DND-41 (cell line): ENCODE results near the gene BLCAP.
A peak's percentile ranks its signal among the peaks of the same experiment; 100 is the strongest.

Experiments
- ATAC-seq: fragments of 200-7000 bp; cut with Tn5 transposase; 3 replicates; pipeline ENCODE4 v1.9.1; 2021; ENCODE audit warnings: low read depth; ENCODE audit not compliant: insufficient read depth
- DNase-seq: peaks from one replicate; pipeline ENCODE4 v3.0.0-alpha.2; 2020
- H2AFZ ChIP-seq: 2 replicates; pipeline ENCODE4 v1.6.0; 2012; ENCODE audit warnings: low read depth, low read length
- H3K27ac ChIP-seq: 2 replicates; pipeline ENCODE4 v1.5.1; 2012; ENCODE audit warnings: low read length, inconsistent platforms
- H3K27me3 ChIP-seq: fragments of 200-600 bp; sonication (generic); 2 replicates; pipeline ENCODE4 v1.6.0; 2012; ENCODE audit warnings: low read length, mild to moderate bottlenecking, inconsistent platforms; ENCODE audit not compliant: insufficient read depth, poor library complexity
- H3K36me3 ChIP-seq: 2 replicates; pipeline ENCODE4 v1.5.1; 2012; ENCODE audit warnings: low read length, inconsistent platforms; ENCODE audit not compliant: insufficient read depth
- H3K4me1 ChIP-seq: 2 replicates; pipeline ENCODE4 v1.5.1; 2012; ENCODE audit warnings: mild to moderate bottlenecking, low read length; ENCODE audit not compliant: insufficient read depth
- H3K4me2 ChIP-seq: 2 replicates; pipeline ENCODE4 v1.6.0; 2012; ENCODE audit warnings: mild to moderate bottlenecking, moderate library complexity, low read length, inconsistent platforms; ENCODE audit not compliant: insufficient read depth
- H3K4me3 ChIP-seq, 2 experiments: fragments of 200-600 bp in 1 of 2; shearing (Covaris generic) in 1 of 2; 2 replicates each; pipeline ENCODE4 v1.5.1; 2012 to 2016; ENCODE audit warnings: inconsistent platforms in 2 of 2, low read length in 2 of 2, mild to moderate bottlenecking in 2 of 2, low read depth in 1 of 2, moderate library complexity in 1 of 2
- H3K79me2 ChIP-seq: 2 replicates; pipeline ENCODE4 v1.6.0; 2012; ENCODE audit warnings: low read length, inconsistent platforms; ENCODE audit not compliant: insufficient read depth
- H3K9ac ChIP-seq: 2 replicates; pipeline ENCODE4 v1.6.0; 2012; ENCODE audit warnings: low read depth, mild to moderate bottlenecking, inconsistent platforms, low read length, moderate library complexity
- H3K9me3 ChIP-seq: 2 replicates; pipeline ENCODE4 v1.5.1; 2012; ENCODE audit warnings: low read length, moderate library complexity, mild to moderate bottlenecking, inconsistent platforms; ENCODE audit not compliant: insufficient read depth, severe bottlenecking
- H4K20me1 ChIP-seq: 2 replicates; pipeline ENCODE4 v1.6.0; 2012; ENCODE audit warnings: low read length; ENCODE audit not compliant: insufficient read depth
- EZH2 ChIP-seq: IDR thresholded peaks from 3 replicates; pipeline ENCODE4 v1.6.1; 2012; ENCODE audit warnings: borderline replicate concordance, low read depth, mild to moderate bottlenecking, moderate library complexity, low read length, inconsistent platforms; ENCODE audit not compliant: severe bottlenecking
- TF ChIP-seq, protein P1 (sequence below): IDR thresholded peaks from 2 replicates; pipeline ENCODE4 v1.5.1; 2012; ENCODE audit warnings: borderline replicate concordance, low read length, moderate library complexity, mild to moderate bottlenecking; ENCODE audit not compliant: poor library complexity, severe bottlenecking; ENCODE audit errors: extremely low read depth

The BLCAP gene

DNA sequence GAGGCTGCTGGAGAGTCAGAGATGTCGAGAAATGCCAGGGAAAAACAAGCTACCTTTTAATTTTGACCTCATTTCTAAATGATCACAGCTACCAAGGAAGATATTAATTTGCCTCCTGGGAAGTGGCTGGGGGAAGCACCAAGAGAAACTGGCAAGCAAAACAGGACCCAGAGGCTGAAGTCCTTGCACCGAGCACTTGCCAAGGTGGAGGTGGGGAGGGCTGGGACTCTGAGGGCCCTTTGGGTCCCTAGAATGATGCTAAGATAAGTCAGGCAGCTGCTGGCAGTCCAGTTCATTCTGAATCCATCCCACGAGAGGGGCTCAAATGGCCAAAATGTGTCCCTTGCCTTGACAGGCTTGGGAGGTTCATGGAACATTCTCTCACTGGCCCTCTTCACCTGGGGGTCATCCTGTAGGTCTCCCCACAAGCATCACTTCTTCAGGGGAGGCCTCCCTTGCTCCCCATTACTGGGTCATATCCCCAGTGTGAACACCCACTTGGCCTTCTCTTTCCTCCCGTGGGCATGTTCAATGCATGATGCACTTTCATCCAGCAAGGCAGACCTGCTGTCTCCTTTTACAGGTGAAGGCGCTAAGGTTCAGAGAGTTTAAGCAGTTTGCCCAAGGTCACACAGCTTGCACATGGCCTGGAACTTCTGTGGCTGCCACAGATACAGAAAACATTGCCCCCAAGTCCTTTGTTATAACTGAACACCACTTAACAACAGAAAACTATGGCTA, 39.1 kb upstream of the BLCAP start:
- peaks cover 29% of the 10 kb centered on the region for H3K4me1 ChIP-seq
- H3K27ac ChIP-seq, result no peak overlapping the region
- H4K20me1 ChIP-seq, result peaks cover 16% of the 10 kb centered on the region; the same call in 1 of the 2 replicates
- H2AFZ ChIP-seq, result peak overlapping the region; percentile 40; the same call in 1 of the 2 replicates
- H3K4me2 ChIP-seq, result peak overlapping the region; percentile 54
- no peaks in the 10 kb centered on the region for H3K36me3 ChIP-seq
- TF ChIP-seq EZH2, result no peak
- TF ChIP-seq, protein P1, sequence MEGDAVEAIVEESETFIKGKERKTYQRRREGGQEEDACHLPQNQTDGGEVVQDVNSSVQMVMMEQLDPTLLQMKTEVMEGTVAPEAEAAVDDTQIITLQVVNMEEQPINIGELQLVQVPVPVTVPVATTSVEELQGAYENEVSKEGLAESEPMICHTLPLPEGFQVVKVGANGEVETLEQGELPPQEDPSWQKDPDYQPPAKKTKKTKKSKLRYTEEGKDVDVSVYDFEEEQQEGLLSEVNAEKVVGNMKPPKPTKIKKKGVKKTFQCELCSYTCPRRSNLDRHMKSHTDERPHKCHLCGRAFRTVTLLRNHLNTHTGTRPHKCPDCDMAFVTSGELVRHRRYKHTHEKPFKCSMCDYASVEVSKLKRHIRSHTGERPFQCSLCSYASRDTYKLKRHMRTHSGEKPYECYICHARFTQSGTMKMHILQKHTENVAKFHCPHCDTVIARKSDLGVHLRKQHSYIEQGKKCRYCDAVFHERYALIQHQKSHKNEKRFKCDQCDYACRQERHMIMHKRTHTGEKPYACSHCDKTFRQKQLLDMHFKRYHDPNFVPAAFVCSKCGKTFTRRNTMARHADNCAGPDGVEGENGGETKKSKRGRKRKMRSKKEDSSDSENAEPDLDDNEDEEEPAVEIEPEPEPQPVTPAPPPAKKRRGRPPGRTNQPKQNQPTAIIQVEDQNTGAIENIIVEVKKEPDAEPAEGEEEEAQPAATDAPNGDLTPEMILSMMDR, result no peak
- no peak overlapping the region for H3K9ac ChIP-seq
- H3K27me3 ChIP-seq, result peaks cover 32% of the 10 kb centered on the region
- no peak for DNase-seq
- no peaks in the 10 kb centered on the region for H3K79me2 ChIP-seq
- ATAC-seq, result no peak
- H3K9me3 ChIP-seq, result no peaks in the 10 kb centered on the region
- peak overlapping the region in 1 of 2 experiments; percentile 38; a peak in 2 of 4 replicates for H3K4me3 ChIP-seq

DNA sequence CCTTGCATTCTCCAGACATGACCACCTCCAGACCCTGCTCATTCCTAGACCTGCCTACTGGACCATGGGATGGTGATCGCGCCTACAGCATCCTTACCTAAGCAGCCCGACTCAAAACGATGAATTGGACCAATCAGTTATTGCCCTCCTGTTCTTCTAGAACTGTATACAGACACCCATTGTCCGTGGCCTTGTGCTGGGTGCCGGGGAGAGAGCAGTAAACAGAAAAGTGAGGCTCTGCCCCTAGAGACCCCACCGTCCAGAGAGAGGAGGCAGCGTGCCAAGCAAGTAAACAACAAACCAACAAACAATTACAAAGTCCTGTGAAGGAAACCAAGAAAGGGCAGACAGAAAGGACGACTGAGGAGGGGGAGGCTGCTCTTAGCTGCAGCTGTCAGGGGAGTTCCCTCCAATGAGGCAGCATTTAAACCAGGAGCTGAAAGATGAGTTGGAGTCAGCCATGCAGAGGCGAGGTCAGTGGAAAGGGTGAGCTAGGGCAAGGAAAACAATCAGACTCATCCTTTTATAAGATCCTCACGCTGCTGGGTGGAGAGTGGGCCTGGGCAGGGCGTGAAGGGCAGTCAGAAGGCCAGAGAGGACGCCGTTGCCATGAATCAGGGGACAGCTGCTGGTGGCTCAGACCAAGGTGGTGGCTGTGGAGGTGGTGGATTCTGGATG, 37.6 kb upstream of the BLCAP start:
- Histone ChIP-seq H3K4me3 (no peak overlapping the region), H3K79me2 (no peaks in the 10 kb centered on the region), H3K4me2 (no peak overlapping the region), H3K36me3 (no peaks in the 10 kb centered on the region), H3K9ac (no peak overlapping the region), H3K27me3 (peaks cover 33% of the 10 kb centered on the region), H3K4me1 (peaks cover 29% of the 10 kb centered on the region), H3K9me3 (no peaks in the 10 kb centered on the region), H4K20me1 (peaks cover 16% of the 10 kb centered on the region; the same call in 1 of the 2 replicates), H3K27ac (no peak overlapping the region), H2AFZ (no peak overlapping the region)
- DNase-seq (no peak), ATAC-seq (no peak)
- no peak for TF ChIP-seq EZH2
- TF ChIP-seq, protein P1, result no peak

DNA sequence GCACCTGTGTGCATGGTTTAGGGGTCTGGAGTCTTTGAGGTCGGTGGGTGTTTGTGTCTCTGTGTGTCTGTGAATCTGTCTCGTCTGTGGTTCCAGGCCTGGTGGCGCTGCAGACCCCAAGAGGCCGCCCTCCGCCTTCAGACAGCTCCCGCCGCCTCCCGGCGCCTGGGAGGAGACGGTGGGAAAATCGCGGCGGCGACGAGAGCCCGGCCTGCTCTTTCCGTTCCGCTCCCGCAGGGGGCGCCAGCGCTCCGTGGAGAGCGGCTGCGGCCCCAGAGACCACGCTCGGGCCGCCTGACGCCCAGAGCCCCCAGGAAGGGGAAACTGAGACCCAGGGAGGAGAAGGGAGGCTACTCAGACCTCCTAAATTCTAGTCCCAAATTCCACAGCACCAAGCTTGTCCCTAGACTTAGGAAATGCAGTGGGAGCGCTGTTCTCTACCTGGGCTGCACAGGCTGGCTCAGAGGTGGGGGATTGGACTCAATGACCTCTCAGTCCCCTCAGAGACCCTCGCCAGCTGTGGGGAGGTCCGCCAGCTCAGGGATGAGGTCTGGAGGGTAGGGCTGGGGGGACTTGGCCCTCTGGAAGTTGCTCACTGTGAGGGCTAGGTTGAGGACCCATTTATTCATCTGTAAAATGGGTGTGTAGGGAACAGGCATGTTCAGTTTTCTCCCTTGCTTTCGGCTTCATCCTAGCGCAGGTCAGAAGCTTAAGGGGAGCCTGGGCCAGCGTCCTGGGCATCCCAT, 36.9 kb upstream of the BLCAP start:
- H3K4me2 ChIP-seq, result 0 out of 2 replicates have a peak overlapping the region, but pooled peaks have one; percentile 16
- no peaks in the 10 kb centered on the region for H3K36me3 ChIP-seq
- no peaks in the 10 kb centered on the region for H3K79me2 ChIP-seq
- peaks cover 29% of the 10 kb centered on the region for H3K4me1 ChIP-seq
- H3K9ac ChIP-seq, result no peak overlapping the region
- no peaks in the 10 kb centered on the region for H3K9me3 ChIP-seq
- no peak overlapping the region for H3K4me3 ChIP-seq
- TF ChIP-seq EZH2, result no peak
- TF ChIP-seq, protein P1, result peak; percentile 91
- DNase-seq (peak; percentile 55), ATAC-seq (peak; percentile 75)
- no peak overlapping the region for H3K27ac ChIP-seq
- H3K27me3 ChIP-seq, result peaks cover 35% of the 10 kb centered on the region
- H2AFZ ChIP-seq, result no peak overlapping the region
- peaks cover 16% of the 10 kb centered on the region; the same call in 1 of the 2 replicates for H4K20me1 ChIP-seq
